Hippocampal formation (tissue), 2 donors: Measurements from ENCODE around the gene CACNA1H.

ENCODE experiments used
- DNase-seq, 2 donors: peaks; one replicate each; lab custom pipeline; 2025; lab: John Stamatoyannopoulos, UW

Gene CACNA1H

GRCh38 chr16:1152651-1153259 lies at the start of gene CACNA1H:
TSS of gene CACNA1H (plus strand) at chr16:1153106. CDS start at chr16:1153738, 632 bp downstream.
- no peak for DNase-seq

GRCh38 chr16:1103636-1103980 lies 49.3 kb upstream of the CACNA1H start:
- DNase-seq, result no peak

GRCh38 chr16:1105888-1106620 lies 46.9 kb upstream of the CACNA1H start:
- peak in 1 of 2 donors; percentile 25 for DNase-seq

- no peak for DNase-seq
These were observed 46.2 kb upstream of the CACNA1H start for GRCh38 chr16:1106659-1107058.

- no peak for DNase-seq
These were observed 45.8 kb upstream of the CACNA1H start for GRCh38 chr16:1107141-1107540.

- no peak for DNase-seq
These were observed 45.2 kb upstream of the CACNA1H start for GRCh38 chr16:1107731-1108130.

- no peak for DNase-seq
These were observed 44.3 kb upstream of the CACNA1H start for GRCh38 chr16:1108299-1109252.

GRCh38 chr16:1109648-1110047 lies 43.3 kb upstream of the CACNA1H start:
- no peak for DNase-seq

GRCh38 chr16:1112506-1113184 lies 40.3 kb upstream of the CACNA1H start:
- DNase-seq, result no peak

GRCh38 chr16:1113489-1113888 lies 39.4 kb upstream of the CACNA1H start:
- DNase-seq, result no peak

GRCh38 chr16:1113889-1114526 lies 38.9 kb upstream of the CACNA1H start:
- no peak for DNase-seq

- DNase-seq, result no peak
These were observed 36.2 kb upstream of the CACNA1H start for GRCh38 chr16:1116693-1117077.

GRCh38 chr16:1117176-1117900 lies 35.6 kb upstream of the CACNA1H start:
- DNase-seq, result no peak

- DNase-seq, result no peak
These were observed 35.0 kb upstream of the CACNA1H start for GRCh38 chr16:1117926-1118325.

- DNase-seq, result no peak
These were observed 33.8 kb upstream of the CACNA1H start for GRCh38 chr16:1119129-1119528.

- DNase-seq, result no peak
These were observed 32.9 kb upstream of the CACNA1H start for GRCh38 chr16:1119766-1120576.

GRCh38 chr16:1120577-1120941 lies 32.3 kb upstream of the CACNA1H start:
- DNase-seq, result no peak

GRCh38 chr16:1121009-1121408 lies 31.9 kb upstream of the CACNA1H start:
- DNase-seq, result no peak

- no peak for DNase-seq
These were observed 31.1 kb upstream of the CACNA1H start for GRCh38 chr16:1121601-1122397.
